Stimulated activated naive CD4-positive, alpha-beta T cell (primary cell): ENCODE data around the gene SHISA4.
"Not testable (repeated sequence)": the region's sequence is repeated elsewhere in the genome, so short reads cannot be mapped to it uniquely, and the experiment has no call there.

ENCODE experiments used
- DNase-seq, 6 experiments: peaks; one replicate each; lab custom pipeline; 2025; lab: John Stamatoyannopoulos, UW

SHISA4 gene

GRCh38 chr1:201928266-201928665, 39.6 kb downstream of the SHISA4 start:
- no peak for DNase-seq

GRCh38 chr1:201930137-201930536, 41.4 kb downstream of the SHISA4 start:
- no peak for DNase-seq

- no peak for DNase-seq
Measured at GRCh38 chr1:201930803-201931202, 42.1 kb downstream of the SHISA4 start.

GRCh38 chr1:201933840-201934430, 45.2 kb downstream of the SHISA4 start:
- no peak for DNase-seq

GRCh38 chr1:201937624-201938213, 49.0 kb downstream of the SHISA4 start:
- no peak for DNase-seq

GRCh38 chr1:201938440-201939035, 49.8 kb downstream of the SHISA4 start:
- DNase-seq = no peak

- no peak for DNase-seq
Measured at GRCh38 chr1:201939148-201939547, 50.5 kb downstream of the SHISA4 start.

- DNase-seq = no peak
Measured at GRCh38 chr1:201939574-201939973, 50.9 kb downstream of the SHISA4 start.

GRCh38 chr1:201940316-201940715, 51.6 kb downstream of the SHISA4 start:
- not testable (repeated sequence) for DNase-seq

GRCh38 chr1:201941420-201942128, 52.9 kb downstream of the SHISA4 start:
- no peak for DNase-seq

GRCh38 chr1:201942129-201942495, 53.4 kb downstream of the SHISA4 start:
- DNase-seq = no peak
